Measurements from ENCODE around the gene NGB.

NGB gene

DNA sequence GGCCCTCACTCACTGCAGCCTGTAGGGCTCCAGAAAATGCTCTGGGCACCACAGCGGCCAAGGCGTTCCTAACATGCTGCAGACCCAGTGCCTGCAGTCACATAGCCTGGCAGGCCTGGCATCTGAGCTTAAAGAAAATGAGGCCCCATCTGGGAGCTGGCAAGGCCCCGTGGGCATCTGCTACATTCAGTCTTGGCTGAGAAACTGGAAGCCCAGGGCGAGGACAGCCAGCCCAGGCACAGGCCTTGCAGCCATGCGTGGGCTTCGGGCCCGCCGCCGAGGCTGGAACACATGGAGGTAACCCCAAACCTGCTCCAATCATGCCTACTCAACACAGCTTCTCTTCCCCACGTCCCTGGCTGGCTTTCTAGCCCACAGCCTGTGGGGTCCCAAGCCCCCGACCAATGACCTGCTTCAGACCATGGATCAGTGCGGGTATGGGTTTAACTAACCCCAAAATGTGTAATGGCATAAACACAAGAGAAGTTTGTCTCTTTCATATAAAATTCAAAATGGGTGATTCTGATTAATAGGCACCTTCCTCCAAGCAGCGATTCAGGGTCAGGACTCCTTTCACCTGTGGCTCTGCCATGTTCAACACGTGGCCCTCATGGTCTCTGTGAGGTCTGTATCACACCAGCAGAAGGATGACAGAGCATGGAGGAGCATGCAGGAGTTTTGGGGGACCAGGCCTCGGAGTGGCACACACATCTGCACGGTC is 6.4 kb downstream of the NGB start:
- no peak for DNase-seq (ENCODE audit: low read depth in 2 of 2)

GRCh38 chr14:77260631-77261030 is 10.4 kb downstream of the NGB start:
- DNase-seq (ENCODE audit: low read depth in 2 of 2): no peak

- DNase-seq (ENCODE audit: low read depth in 2 of 2): no peak
These were observed 10.8 kb downstream of the NGB start for GRCh38 chr14:77260199-77260598.

DNA sequence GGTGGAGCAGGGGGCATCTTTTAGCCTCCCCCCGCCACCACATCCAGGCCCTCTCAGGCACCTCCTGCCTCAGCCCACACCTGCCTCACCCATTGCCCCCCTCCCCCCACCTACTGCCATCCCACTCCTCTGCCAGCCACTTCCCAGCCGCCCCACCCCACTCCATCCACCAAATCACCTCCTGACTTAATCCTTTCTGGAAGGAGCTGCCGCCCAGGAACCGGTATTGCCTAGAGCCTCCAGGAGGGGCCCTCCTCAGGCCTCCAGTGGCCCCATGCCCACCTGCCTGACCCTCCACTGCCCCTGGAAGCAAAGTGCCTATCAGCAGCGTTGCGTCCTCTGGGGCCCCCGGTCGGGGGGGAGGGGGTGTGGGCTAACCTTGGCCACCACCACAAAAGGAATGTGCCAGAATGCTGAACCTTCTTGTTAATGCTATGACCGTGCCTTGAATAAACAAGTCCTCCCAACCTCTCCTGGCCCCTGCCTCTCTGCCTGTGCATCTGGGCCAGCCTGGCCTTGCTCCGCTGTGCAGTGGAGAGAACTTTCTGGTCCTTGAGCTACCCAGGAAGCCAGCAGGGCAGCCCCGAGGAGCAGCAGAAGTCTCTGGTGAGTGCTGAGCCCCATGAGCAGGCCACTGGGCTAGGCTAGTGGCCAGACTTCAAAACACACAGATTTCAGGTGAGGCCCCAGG is 11.8 kb downstream of the NGB start:
- no peak for DNase-seq (ENCODE audit: low read depth in 2 of 2)

DNA sequence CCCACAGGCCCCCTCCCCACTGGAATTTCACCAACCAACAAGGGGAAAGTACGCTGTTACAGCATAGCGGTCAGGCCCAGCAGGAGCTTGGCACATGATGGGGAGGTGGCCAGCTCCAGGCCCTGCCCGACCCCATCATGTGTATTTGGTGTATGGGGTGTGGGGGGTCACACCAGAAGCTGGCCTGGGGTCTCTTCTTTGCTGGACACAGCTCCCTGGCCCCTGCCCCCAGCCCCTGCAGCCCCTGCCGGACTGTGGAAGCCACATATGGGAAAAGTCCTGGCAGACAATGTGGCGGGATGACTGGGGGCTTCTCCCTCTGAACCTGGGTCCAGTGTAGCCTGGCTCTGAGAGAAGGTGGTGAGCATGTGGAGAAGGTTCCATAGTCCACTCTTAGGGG is 12.4 kb downstream of the NGB start:
- no peak for DNase-seq (ENCODE audit: low read depth in 2 of 2)

GRCh38 chr14:77257700-77258099 is 13.3 kb downstream of the NGB start:
- no peak for DNase-seq (ENCODE audit: low read depth in 2 of 2)

- no peak for DNase-seq (ENCODE audit: low read depth in 2 of 2)
These were observed 14.3 kb downstream of the NGB start for GRCh38 chr14:77256694-77257093.

DNA sequence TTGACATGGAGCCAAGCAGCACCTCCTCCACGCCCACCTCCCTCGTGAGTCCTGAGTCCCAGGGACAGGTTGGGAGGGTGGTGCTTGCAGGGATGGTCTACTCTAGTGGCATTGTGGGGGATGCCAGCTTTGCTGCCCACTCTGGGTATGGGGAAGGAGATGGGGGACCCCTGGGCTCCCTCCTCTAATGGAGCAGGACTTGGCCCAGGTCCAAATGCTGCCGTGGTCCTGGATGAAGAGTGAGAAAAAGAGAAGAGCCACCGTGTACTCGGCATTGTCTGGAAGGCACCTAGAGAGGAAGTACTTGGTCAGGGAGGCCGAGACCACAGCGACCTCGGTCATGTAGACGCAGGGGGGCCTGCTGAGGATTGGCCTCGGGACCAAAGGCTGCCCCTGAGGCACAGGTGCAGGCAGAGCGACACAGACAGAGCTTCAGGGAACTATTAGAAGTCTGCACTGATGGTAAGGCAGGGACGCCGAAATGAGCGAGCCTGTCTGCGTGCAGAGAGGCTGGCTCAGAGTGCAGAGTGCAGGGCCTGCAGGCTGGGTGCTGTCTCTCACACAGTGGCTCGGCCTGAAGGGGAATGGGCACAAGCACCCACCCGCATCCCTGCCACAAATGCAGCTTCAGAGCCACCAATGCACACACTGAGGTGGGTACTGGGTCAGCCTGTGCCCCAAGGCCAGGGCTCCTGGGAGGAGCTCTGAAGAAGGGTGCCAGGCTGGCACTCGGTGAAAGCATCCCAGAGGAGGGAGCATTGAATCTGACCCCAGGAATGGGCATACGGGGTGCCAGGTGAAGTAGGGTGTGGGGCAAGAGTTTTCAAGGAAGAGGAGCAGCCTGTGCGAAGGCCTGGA is 17.4 kb downstream of the NGB start:
- no peak for DNase-seq (ENCODE audit: low read depth in 2 of 2)

- no peak for DNase-seq (ENCODE audit: low read depth in 2 of 2)
These were observed 19.1 kb downstream of the NGB start for GRCh38 chr14:77251870-77252269.

DNA sequence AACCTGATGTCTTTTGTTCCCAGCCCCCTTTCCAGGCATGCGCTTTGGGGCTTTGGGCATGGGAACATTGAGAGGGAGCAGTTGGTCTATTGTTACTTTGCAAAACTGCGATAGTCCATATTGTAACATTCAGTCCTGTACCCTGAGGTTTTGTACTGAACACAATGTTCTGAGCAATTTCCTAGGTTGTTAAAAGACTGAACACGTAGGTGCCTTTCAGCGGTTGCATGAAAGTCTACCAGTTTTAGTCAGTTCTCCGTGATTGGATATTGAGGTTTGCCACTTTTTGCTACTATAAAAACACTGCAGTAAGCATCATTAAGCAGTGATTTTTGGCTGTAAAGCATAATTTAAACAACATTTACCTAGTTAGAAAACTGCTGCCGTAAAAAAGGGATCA is 20.1 kb downstream of the NGB start:
- DNase-seq (ENCODE audit: low read depth in 2 of 2): no peak

DNA sequence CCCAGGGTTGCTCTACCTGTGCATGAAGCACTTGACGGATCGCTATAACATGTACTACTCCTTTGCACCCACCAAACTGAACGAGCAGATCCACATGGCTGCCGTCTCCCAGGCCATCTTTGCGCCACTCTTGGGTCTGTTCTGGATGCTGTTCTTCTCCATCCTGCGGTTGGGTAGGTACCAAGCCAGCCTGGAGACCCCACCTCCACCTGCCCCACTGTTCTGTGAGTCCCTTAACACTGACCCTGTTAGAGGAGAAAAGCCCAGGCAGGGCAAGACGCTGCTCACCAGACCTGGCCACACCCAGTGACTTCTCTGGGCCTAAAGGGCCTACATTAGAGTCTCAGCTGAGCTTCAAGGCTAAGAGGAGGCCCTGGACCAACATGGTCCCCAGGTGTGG is 21.7 kb downstream of the NGB start:
- no peak for DNase-seq (ENCODE audit: low read depth in 2 of 2)

GRCh38 chr14:77248666-77249065 is 22.3 kb downstream of the NGB start:
- no peak for DNase-seq (ENCODE audit: low read depth in 2 of 2)

GRCh38 chr14:77246784-77247183 is 24.2 kb downstream of the NGB start:
- no peak for DNase-seq (ENCODE audit: low read depth in 2 of 2)

DNA sequence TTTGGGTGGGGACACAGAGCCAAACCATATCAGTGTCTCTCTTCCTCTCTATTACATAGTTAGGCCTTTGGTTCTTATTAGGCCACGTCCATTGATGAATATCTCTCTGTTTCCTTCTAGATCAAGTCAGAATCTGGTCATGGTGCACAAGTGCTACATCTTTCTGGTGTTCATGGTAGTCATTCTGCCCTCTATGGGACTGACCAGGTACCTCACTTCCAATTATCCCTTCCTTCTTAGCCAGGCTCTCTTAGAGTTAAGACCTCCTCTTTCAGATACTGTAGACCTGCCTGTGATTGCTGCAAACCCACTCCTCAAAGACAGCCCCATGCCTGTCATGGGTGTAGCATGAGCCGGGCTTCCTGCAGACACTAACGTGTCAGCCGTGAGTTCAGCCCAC is 25.2 kb downstream of the NGB start:
- no peak for DNase-seq (ENCODE audit: low read depth in 2 of 2)

DNA sequence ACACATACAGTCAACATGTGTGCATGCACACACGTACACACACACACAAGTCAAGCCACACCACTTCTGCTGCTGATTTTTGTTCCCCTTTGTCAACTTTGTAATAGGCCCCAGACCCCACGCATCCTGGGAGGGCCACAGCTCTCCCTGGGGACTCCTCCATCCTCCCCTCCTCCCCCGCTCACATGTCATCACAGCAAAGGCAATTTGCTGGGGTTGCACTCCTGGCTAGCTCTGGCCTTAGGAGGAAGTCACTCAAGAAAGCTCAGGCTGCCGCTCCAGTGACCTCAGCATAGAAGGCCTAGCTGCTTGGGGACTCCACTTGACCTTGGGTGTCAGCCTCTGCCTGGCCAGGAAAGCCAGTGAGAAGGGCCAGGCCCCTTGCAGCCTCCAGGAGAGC is 27.2 kb downstream of the NGB start:
- DNase-seq (ENCODE audit: low read depth in 2 of 2): no peak

DNA sequence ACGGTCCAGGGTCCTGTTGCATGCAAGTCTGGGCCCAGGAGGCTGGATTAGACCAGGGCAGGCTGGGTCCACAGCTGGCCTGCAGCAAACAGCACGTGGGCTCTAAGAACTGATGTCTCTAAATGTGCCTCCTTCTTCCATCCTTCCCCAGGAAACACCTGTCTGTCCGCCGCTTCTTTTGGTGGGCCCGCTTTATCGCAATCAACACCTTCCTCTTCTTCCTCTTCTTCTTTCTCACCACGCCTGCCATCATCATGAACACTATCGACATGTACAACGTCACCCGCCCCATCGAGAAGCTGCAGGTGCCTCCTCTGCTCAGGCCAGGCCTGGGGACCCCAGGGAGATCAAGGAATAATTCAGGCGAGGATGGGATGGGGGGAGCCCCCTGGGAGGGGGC is 28.3 kb downstream of the NGB start:
- DNase-seq (ENCODE audit: low read depth in 2 of 2): no peak

GRCh38 chr14:77241955-77242354 is 29.1 kb downstream of the NGB start:
- DNase-seq (ENCODE audit: low read depth in 2 of 2): no peak

DNA sequence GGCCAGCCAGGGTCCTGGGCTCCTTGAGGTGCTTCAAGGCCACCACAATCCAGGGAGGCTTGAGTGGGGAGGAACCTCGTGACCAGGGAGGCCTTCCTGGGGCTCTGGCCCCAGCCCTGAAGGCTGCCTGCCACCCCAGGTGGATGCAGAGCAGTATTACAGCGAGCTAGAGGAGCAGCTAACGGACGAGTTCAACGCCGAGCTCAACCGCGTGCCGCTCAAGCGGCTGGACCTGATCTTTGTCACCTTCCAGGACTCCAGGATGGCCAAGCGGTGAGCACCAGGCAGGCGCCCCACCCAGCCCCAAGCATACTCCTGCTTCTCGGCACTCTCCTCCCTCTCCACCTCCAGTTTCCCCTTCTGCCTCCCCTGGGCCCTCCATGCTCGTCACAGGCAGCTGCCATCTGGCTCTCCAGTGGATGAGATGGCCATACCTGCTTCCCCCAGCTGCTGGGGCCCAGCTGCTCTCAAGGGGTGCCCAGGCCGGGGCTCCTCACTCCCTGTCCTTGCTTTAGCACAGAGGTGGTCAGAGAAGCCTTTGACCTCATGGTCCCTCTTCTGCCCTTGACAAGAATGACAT is 30.6 kb downstream of the NGB start:
- DNase-seq (ENCODE audit: low read depth in 2 of 2): no peak

GRCh38 chr14:77239412-77239811 is 31.6 kb downstream of the NGB start:
- no peak for DNase-seq (ENCODE audit: low read depth in 2 of 2)

DNA sequence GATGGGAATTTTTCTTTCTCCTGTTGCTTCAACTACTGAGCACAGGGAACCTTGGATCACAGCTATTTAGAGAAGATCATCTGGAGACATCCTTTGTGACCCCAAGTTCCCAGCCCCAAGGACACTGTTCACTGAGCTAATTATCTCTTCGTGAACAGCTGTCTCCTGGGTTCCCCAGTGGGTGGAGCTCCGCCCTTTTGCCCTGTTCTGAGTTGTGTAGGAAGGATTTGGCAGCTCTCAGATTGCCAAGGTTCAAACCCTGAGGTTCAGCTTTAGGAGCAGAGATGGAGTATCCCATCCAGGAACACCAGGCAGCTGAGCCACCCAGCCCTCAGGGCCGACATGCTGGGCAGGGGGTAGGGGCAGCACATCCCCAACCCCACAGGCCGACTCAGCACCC is 32.0 kb downstream of the NGB start:
- no peak for DNase-seq (ENCODE audit: low read depth in 2 of 2)

GRCh38 chr14:77238356-77238755 is 32.6 kb downstream of the NGB start:
- no peak for DNase-seq (ENCODE audit: low read depth in 2 of 2)

DNA sequence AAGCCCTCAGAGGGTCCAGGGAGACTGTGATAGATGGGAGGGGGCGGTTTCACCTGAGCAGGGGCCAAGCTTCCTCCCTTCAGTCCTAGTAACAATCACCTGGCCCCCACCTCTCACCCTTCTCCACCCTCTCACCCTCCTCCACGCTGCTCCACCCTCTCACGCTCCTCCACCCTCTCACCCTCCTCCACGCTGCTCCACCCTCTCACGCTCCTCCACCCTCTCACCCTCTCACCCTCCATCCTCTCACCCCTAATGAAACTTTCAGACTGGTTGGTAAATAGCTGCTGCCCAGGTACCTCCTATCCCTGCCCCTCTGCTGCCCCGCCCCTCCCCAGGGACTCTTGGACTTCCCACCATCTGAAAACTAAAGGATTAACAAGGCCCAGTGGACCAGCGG is 34.2 kb downstream of the NGB start:
- no peak for DNase-seq (ENCODE audit: low read depth in 2 of 2)

Measured in stimulated activated CD8-positive, alpha-beta memory T cell treated with anti-CD3 and anti-CD28 coated beads, Interleukin-2, amount 100 ng/mL, for 48 hours (primary cell).